G401 (cell line): ENCODE data around the gene PTPN13. TPM values are rescaled to one million over a fixed set of nuclear protein-coding genes. Genes with fewer than 3 reads are reported as not detected.
A peak's percentile ranks its signal among the peaks of the same experiment; 100 is the strongest.

ENCODE experiments used
- DNase-seq: peaks from one replicate; pipeline ENCODE4 v3.0.0-alpha.2; 2015; ENCODE audit warnings: low spot score
- in situ Hi-C: cut with HindIII; loops from 2 replicates; pipeline ENCODE4 v1.10.0; 2016; ENCODE audit warnings: low sequenced_read_pairs, mixed read lengths
- total RNA-seq: library from RNA; depleted of rRNA; stranded (reverse); fragments of >200 nt; shearing (Covaris generic); gene quantifications from 2 replicates; pipeline ENCODE4 v1.2.3, GENCODE V29; 2014

The PTPN13 gene
- total RNA-seq, 1 experiment from 2014 or later, result 0.51 TPM

GRCh38 chr4:86775061-86775460 is 180.9 kb downstream of the PTPN13 start:
- no peak for DNase-seq
- in situ Hi-C loops, result no loop called here

DNA sequence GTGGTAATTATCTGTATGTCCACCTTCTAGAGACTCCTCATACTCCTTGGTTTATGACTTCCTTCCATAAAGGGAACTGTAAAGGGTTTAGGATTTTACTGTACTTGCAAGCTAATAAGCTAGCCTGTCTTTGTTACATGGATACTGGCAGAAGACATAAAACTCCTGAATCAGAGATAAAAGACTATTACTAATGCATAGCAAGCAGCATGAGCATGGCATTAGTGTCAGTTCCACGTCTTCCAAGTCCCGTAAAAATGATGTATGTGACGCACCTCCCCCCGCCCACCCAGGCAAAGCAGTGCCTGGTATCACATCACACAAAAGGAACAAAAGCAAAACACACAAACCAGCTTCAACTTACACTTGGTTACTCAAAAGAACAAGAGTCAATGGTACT is 184.1 kb downstream of the PTPN13 start:
- DNase-seq, result no peak
- in situ Hi-C loops, result no loop called here

DNA sequence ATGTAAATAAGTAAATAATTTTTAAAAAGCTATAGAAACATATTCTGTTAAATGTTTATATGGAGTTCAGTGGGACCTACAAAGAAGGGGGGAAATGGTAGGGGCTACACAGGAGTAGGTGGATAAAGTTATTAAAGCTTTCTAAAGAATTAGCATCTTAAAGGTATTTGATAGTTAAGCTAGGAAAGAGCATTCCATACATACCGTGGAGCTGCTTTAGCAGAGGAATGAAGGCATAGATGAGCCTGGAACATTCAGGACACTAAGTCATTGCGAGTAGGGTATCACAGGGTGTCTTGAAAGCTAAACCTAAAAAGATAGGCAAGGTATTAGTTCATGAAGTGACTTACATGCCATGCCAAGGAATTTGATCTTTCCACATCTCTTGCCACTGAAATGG is 194.7 kb downstream of the PTPN13 start:
- in situ Hi-C loops, result no loop called here
- DNase-seq, result no peak

DNA sequence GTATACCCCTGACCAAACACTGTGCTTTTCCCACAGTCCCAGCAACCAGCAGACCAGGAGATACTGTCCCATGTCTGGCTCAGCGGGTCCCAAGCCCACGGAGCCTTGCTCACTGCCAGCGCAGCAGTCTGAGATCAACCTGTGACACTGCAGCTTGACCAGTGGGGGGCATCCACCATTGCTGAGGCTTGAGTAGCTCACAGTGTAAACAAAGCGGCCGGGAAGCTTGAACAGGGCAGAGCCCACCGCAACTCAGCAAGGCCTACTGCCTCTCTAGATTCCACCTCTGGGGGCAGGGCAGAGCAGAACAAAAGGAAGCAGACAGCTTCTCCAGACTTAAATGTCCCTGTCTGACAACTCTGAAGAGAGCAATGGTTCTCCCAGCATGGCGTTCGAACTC is 197.0 kb downstream of the PTPN13 start:
- DNase-seq, result peak; percentile 20
- in situ Hi-C loops, result no loop called here

DNA sequence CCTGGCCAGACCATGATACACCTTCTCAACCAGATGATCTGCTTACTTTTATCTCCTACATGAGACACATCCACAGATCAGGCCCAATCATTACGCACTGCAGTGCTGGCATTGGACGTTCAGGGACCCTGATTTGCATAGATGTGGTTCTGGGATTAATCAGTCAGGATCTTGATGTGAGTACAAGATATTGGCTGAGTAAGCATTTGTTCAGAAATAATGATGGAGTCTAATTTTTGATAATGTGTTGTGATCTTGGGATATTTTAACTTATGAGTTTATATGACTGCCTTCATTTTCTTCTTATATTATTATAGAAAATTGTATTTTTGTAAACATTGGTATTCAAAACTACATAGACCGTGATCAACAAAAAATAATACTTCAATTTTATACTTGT is 215.7 kb downstream of the PTPN13 start:
- in situ Hi-C loops, result no loop called here
- no peak for DNase-seq

DNA sequence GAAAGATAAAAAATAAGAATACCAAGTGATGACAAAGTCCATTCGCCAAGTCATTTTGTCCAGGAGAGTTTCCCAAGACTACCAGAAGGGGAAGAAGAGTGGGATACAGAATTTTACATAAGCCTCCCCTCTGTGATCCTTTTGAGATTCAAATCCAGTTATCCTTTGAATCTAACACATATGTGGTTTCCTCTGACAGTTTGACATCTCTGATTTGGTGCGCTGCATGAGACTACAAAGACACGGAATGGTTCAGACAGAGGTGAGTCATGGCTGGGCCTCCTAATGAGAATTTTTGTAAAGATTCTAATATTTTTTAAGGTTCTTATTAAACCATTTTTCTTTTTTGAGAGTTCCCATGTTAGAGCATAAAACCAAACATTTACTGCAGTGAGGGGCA is 216.7 kb downstream of the PTPN13 start:
- no peak for DNase-seq
- in situ Hi-C loops, result no loop called here

DNA sequence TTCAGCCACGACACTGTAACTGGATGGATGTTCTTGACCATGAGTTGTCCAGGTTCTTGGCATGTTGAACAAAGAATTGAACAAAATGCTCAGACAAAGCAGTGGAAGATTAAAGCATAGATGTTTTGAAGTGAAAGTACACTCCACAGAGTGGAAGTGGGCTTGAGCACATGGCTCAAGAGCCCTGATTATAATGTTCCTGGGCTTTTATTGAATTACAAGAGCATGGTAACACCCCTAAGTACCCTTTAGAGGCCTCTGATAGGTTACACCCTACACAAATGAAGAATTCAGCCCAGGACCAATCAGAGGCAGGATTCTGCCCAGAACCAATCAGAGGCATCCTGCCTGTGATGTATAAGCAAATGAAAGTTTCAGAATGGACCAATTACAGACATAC is 221.5 kb downstream of the PTPN13 start:
- DNase-seq, result no peak
- in situ Hi-C loops, result no loop called here

DNA sequence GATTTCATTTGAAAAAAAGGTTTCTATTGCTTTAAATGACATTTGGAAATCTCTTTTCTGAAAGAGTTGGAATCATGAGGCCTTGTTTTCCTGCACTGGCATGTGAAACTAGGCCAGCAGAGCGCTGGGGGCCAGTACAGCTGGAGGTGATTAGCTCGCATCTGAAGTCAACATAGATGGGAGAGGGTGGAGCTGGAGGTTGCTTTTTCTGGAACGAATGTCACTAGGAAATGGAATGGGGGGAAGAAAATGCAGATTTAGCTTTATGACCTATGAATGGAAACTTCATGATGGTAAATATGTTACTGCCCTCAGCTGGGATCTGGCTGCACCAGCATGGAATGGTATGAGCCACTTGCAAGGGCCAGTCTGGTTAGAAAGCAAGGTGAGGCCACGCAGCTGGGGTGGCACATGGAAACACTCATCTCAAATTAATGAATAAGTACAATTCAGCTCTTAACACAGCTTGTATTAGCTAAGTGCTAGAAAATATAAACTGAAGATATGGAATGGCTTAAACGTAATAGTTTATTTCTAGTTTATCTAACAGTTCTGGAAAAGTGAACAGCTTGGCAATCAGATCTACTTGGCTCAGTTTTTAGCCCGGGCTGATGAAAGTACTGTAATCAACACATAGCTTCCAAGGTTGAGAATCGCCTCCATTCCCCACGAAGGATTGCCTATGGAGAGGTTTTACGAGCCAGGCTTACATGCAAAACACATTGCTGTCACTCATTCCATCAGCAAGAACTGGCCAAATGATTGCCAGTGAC is 222.6 kb downstream of the PTPN13 start:
- in situ Hi-C loops, result no loop called here
- no peak for DNase-seq

GRCh38 chr4:86818211-86818610 is 224.1 kb downstream of the PTPN13 start:
- DNase-seq, result no peak
- in situ Hi-C loops, result no loop called here

DNA sequence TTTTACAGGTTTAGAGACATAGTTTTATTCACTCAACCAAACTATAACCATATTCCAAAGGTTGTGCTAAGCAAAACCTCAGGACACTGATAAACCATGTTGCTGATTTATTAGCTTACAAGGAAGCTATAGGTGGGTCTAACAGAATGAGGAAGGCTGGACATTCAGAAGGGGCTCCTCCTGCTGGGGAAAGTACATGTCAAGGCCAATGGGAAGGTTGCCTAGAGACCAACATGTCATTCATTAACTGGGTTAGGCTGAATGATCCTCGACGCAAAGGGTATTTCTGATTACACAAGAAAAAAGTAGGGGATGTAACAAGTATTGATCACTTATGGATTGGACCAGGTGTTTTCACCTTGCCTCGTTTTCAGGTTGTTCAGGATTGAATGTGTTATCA is 224.7 kb downstream of the PTPN13 start:
- in situ Hi-C loops, result no loop called here
- no peak for DNase-seq

GRCh38 chr4:86819561-86819960 is 225.4 kb downstream of the PTPN13 start:
- DNase-seq, result no peak
- in situ Hi-C loops, result no loop called here

GRCh38 chr4:86821151-86821550 is 227.0 kb downstream of the PTPN13 start:
- in situ Hi-C loops, result no loop called here
- no peak for DNase-seq

GRCh38 chr4:86822136-86822535 is 228.0 kb downstream of the PTPN13 start:
- DNase-seq, result no peak
- in situ Hi-C loops, result no loop called here

GRCh38 chr4:86825511-86825910 is 231.4 kb downstream of the PTPN13 start:
- in situ Hi-C loops, result no loop called here
- DNase-seq, result no peak

DNA sequence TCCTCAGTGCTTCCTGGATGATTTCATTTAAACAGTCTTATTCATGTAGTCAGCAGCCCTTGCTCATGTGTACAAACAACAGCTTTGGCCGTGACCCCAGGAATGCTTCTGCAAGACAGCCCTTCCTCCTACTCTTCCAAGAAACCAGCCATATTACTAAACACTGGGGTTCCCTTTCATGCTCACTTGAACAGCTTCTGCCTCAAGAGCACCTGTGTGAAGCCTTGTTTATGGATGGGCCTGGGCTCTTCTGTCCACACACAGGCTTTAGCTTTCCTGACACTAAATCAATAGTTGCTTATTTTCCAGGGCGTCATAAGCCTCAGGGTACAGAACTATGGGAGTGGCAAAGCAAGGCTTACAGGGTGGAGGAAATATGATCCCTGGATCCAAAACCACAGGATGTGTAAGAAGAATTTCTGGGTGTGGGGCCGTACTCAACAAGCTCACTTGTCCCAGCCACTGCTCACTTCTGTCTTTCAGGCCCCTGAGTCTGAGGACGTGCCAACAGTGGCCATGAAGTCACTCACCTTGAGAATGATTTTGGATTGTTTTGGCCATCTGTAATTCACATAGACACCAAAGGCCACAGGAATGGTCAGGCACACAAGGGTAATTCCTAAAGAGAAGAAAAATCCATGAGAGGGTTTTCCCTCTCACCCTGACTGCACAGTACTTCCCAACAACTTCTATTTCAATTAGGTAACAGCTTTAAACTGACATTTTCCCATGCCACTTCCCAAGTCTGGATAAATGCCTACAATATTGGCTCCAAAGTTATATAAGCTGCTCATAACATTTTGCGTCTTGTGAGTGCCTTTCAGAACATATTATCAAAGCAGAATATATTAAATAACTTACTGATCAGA is 237.4 kb downstream of the PTPN13 start:
- in situ Hi-C loops, result no loop called here
- no peak for DNase-seq

DNA sequence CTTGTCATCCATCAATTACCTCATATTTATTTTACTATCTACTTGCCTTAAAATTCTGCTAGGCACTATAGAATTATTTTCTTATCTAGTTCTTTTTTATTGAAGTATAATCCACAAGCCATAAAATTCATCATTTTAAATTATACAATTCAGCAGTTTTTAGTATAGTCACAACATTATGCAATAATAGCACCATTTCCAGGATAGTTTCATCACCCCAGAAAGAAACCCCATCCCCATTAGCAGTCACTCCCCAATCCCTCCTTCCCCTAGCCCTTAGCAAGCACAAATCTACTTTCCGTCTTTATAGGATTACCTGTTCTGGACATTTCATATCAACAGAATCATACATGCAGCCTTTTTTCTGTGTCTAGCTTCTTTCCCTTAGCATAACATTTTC is 239.5 kb downstream of the PTPN13 start:
- in situ Hi-C loops, result no loop called here
- DNase-seq, result no peak

GRCh38 chr4:86834901-86835300 is 240.8 kb downstream of the PTPN13 start:
- DNase-seq, result no peak
- in situ Hi-C loops, result no loop called here

GRCh38 chr4:86835677-86836076 is 241.6 kb downstream of the PTPN13 start:
- in situ Hi-C loops, result no loop called here

DNA sequence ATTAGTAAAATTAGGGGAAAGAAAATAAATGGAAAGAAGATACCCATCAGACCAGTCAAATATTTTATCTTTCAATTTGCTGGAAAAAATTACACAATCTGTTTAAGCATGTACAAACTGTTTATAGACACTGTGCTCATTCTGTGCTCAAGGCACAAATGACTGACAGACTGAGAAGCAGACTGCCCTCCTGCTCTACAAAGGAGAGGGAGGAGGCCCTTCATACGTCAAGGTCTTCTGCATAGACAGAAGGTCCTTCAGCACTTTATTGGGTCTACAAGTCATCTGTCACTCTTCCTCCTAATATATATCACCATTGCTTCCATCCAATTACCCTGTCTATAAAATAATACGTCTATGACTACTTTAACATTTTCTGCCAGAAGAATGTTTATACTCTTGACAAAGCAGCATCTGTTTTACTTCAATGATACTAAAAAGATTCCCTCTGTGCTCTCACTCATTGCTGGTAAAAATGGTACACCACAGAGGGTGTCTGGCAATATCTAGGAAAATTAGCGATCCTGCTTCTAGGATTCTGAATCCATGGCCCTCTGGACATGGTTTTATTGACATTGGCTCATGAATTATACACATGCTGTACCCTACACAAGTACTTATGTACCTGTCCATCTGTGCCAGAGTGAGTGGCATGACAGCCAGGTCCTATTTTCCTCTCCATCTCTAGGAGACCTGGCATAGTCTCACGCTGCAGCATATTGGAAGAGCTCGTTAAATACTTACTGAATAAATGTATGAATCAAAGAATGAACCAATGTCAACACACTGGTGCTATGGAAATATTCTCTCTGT is 243.8 kb downstream of the PTPN13 start:
- no peak for DNase-seq
- in situ Hi-C loops, result no loop called here

More at GRCh38 chr4:86835677-86836076, 241.6 kb downstream of the PTPN13 start:
- no peak for DNase-seq

DNA sequence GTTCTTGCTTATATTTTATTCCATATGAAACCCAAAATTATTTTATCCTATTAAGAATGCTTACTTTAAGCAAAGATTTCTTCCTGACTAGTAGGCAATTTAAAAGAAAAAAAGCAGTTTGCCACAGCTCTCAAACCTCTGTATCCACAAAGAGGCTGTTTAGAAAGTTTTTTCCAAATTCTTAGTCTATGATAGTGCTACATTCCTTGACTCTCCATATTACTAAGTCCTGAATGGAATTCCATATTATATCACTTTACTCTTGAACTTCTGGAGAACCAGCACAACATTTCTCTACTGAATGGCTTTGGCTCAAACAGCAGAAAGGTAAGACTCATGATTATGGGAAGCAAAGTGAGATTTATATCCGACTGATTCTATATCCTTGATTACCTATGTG is 246.7 kb downstream of the PTPN13 start:
- no peak for DNase-seq
- in situ Hi-C loops, result no loop called here
